ENCODE results near the gene LSM14A.
"Not testable (repeated sequence)": the region's sequence is repeated elsewhere in the genome, so short reads cannot be mapped to it uniquely, and the experiment has no call there.

The LSM14A gene

GRCh38 chr19:34154401-34154800 is 17.9 kb upstream of the LSM14A start:
- FAIRE-seq (no peak), DNase-seq (ENCODE audit: insufficient read length, low spot score) (no peak)
- TF ChIP-seq TAF1 (IDR thresholded peaks at IDR 0.05; ENCODE audit: low read depth, low read length), result no peak

GRCh38 chr19:34155686-34156085 is 16.6 kb upstream of the LSM14A start:
- TF ChIP-seq POLR2AphosphoS5 (IDR thresholded peaks at IDR 0.05; ENCODE audit: low read depth, low read length), result no peak
- FAIRE-seq, result no peak
- no peak for DNase-seq (ENCODE audit: insufficient read length, low spot score)

- DNase-seq (ENCODE audit: insufficient read length, low spot score); FAIRE-seq: not testable (repeated sequence)
These were observed 13.3 kb upstream of the LSM14A start for GRCh38 chr19:34158966-34159365.

DNA sequence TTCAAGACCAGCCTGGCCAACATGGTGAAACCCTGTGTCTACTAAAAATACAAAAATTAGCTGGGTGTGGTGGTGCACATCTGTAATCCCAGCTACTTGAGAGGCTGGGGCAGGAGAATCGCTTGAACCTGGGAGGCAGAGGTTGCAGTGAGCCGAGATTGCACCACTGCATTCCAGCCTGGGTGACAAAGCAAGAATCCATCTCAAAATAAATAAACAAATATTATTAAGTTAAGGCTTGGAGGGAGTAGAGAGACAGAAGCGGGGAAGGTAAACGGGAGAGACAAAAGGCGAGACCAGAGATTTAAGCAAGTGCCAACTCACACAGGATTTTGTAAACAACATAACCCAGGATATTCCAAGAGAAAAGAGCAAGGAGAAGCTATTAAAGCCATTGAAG is 12.8 kb upstream of the LSM14A start:
- not testable (repeated sequence) for DNase-seq (ENCODE audit: insufficient read length, low spot score)

DNA sequence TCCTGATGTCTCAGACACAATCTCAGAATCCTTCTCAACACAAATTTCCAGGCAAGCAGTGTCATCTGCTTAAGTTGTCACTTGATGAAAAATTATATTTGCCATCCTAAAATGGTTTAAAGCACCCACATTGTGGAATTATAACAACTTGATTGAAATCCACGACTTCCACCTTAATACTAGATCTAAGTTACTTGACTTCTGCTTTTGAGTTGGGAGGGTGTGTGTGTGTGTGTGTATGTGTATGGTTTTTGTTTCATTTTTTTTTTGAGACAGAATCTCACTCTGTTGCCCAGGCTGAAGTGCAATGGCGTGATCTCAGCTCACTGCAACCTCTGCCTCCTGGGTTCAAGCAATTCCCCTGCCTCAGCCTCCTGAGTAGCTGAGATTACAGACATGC is 10.4 kb upstream of the LSM14A start:
- DNase-seq (ENCODE audit: insufficient read length, low spot score); FAIRE-seq: not testable (repeated sequence)

More for the DNA sequence above, 12.8 kb upstream of the LSM14A start:
- FAIRE-seq, result not testable (repeated sequence)

DNA sequence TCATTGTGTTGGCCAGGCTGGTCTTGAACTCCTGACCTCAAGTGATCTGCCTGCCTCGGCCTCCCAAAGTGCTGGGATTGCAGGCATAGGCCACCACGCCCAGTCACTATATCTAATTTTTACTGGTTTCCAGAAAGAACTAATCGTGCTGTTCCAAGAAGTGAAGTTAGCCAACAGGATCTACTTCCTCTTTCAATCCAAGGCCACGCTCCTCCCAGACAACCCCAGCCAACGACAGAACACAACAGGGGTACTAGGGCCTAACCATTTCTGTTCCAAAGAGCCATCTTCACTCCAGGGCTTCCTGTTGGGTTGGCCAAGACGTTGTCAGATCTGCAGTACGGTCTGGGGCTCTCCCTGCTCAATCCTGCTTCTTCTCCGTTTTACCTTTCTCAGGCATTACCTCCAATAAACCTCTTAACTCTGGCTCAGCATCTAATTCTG is 7.0 kb upstream of the LSM14A start:
- no peak for FAIRE-seq
- TF ChIP-seq TAF1 (IDR thresholded peaks at IDR 0.05; ENCODE audit: low read depth, low read length) (no peak), POU2F2 (IDR thresholded peaks at IDR 0.05; ENCODE audit: low read depth, low read length) (no peak), SPI1 (IDR thresholded peaks at IDR 0.05; ENCODE audit: low read depth, low read length) (no peak), POLR2AphosphoS5 (IDR thresholded peaks at IDR 0.05; ENCODE audit: low read depth, low read length) (no peak), PAX5 (IDR thresholded peaks at IDR 0.05; ENCODE audit: insufficient read depth, low read length, severe bottlenecking) (no peak), POLR2A (IDR thresholded peaks at IDR 0.05; ENCODE audit: low read depth, low read length) (no peak)

GRCh38 chr19:34169475-34170199 is 2.7 kb upstream of the LSM14A start:
- FAIRE-seq; DNase-seq (ENCODE audit: insufficient read length, low spot score): not testable (repeated sequence)

More for the DNA sequence above, 7.0 kb upstream of the LSM14A start:
- no peak for DNase-seq (ENCODE audit: insufficient read length, low spot score)

GRCh38 chr19:34171539-34171876 is 796 bp upstream of the LSM14A start:
- FAIRE-seq (no peak), DNase-seq (ENCODE audit: insufficient read length, low spot score) (peak; percentile 29)
- TF ChIP-seq POLR2AphosphoS5 (IDR thresholded peaks at IDR 0.05; ENCODE audit: low read depth, low read length), result no peak
- TF ChIP-seq SPI1 (IDR thresholded peaks at IDR 0.05; ENCODE audit: low read depth, low read length), result peak; percentile 24; the same call in 1 of the 2 replicates

GRCh38 chr19:34172661-34173192 is 423 bp downstream of the LSM14A start:
- TF ChIP-seq POLR2A (IDR thresholded peaks at IDR 0.05; ENCODE audit: low read depth, low read length), result no peak
- TF ChIP-seq SPI1 (IDR thresholded peaks at IDR 0.05; ENCODE audit: low read depth, low read length), result no peak
- no peak for TF ChIP-seq PAX5 (IDR thresholded peaks at IDR 0.05; ENCODE audit: insufficient read depth, low read length, severe bottlenecking)
- TF ChIP-seq POLR2AphosphoS5 (IDR thresholded peaks at IDR 0.05; ENCODE audit: low read depth, low read length), result no peak
- TF ChIP-seq TAF1 (IDR thresholded peaks at IDR 0.05; ENCODE audit: low read depth, low read length), result no peak
- no peak for TF ChIP-seq POU2F2 (IDR thresholded peaks at IDR 0.05; ENCODE audit: low read depth, low read length)
- DNase-seq (ENCODE audit: insufficient read length, low spot score), result no peak
- no peak for FAIRE-seq

GRCh38 chr19:34173193-34173956 is 1.1 kb downstream of the LSM14A start:
- FAIRE-seq (no peak), DNase-seq (ENCODE audit: insufficient read length, low spot score) (no peak)
- TF ChIP-seq POLR2A (IDR thresholded peaks at IDR 0.05; ENCODE audit: low read depth, low read length) (no peak), POU2F2 (IDR thresholded peaks at IDR 0.05; ENCODE audit: low read depth, low read length) (no peak), PAX5 (IDR thresholded peaks at IDR 0.05; ENCODE audit: insufficient read depth, low read length, severe bottlenecking) (no peak), SPI1 (IDR thresholded peaks at IDR 0.05; ENCODE audit: low read depth, low read length) (no peak), TAF1 (IDR thresholded peaks at IDR 0.05; ENCODE audit: low read depth, low read length) (no peak), POLR2AphosphoS5 (IDR thresholded peaks at IDR 0.05; ENCODE audit: low read depth, low read length) (no peak)

DNA sequence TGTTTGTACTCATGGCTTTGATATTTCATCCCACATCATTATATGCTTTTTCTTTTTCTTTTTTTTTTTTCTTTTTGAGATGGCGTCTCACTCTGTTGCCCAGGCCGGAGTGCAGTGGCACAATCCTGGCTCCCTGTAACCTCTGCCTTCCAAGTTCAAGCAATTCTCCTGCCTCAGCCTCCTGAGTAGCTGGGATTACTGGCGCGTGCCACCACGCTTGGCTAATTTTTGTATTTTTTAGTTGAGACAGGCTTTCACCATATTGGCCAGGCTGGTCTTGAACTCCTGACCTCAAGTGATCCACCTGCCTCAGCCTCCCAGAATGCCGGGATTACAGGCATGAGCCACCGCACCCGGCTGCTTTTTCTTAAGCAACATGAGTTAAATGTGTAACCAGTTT is 2.9 kb downstream of the LSM14A start:
- DNase-seq (ENCODE audit: insufficient read length, low spot score); FAIRE-seq: not testable (repeated sequence)

GRCh38 chr19:34176581-34176980 is 4.3 kb downstream of the LSM14A start:
- DNase-seq (ENCODE audit: insufficient read length, low spot score), result no peak
- TF ChIP-seq POLR2A (IDR thresholded peaks at IDR 0.05; ENCODE audit: low read depth, low read length), result no peak
- no peak for TF ChIP-seq POU2F2 (IDR thresholded peaks at IDR 0.05; ENCODE audit: low read depth, low read length)
- no peak for TF ChIP-seq SPI1 (IDR thresholded peaks at IDR 0.05; ENCODE audit: low read depth, low read length)
- no peak for TF ChIP-seq TAF1 (IDR thresholded peaks at IDR 0.05; ENCODE audit: low read depth, low read length)
- TF ChIP-seq POLR2AphosphoS5 (IDR thresholded peaks at IDR 0.05; ENCODE audit: low read depth, low read length), result no peak
- no peak for TF ChIP-seq PAX5 (IDR thresholded peaks at IDR 0.05; ENCODE audit: insufficient read depth, low read length, severe bottlenecking)
- FAIRE-seq, result no peak

All from GM12891 (cell line).